GM12801 (cell line): ENCODE results near the gene RNF145.

Experiments used
- CTCF ChIP-seq: IDR thresholded peaks from one replicate; pipeline ENCODE4 v1.5.1; 2011; ENCODE audit warnings: control low read depth; ENCODE audit not compliant: insufficient read length; ENCODE audit errors: extremely low read depth

RNF145 gene

GRCh38 chr5:159214486-159215271 lies 5.3 kb upstream of the RNF145 start:
- TF ChIP-seq CTCF: no peak

GRCh38 chr5:159212657-159213462 lies 3.5 kb upstream of the RNF145 start:
- TF ChIP-seq CTCF: no peak

- TF ChIP-seq CTCF: no peak
These were observed 2.4 kb upstream of the RNF145 start for GRCh38 chr5:159211729-159212174.

GRCh38 chr5:159210846-159211245 lies 1.5 kb upstream of the RNF145 start:
- TF ChIP-seq CTCF: no peak

- TF ChIP-seq CTCF: no peak
These were observed 883 bp upstream of the RNF145 start for GRCh38 chr5:159210210-159210661.

GRCh38 chr5:159208514-159209437 lies 577 bp downstream of the RNF145 start:
- no peak for TF ChIP-seq CTCF
